Peyer's patch (tissue), 4 donors: ENCODE measurements around the gene ITIH4.

Experiments
- POLR2A ChIP-seq, 2 donors: fragments of 450-650 bp; IDR thresholded peaks; one replicate each; pipeline ENCODE4 v1.5.1; 2017; ENCODE audit warnings: antibody characterized with exemption in 2 of 2, mild to moderate bottlenecking in 2 of 2, moderate library complexity in 2 of 2
- TF ChIP-seq, protein P1 (sequence below), 6 experiments: fragments of 450-650 bp in 4 of 6; fragments of 200-600 bp in 2 of 6; sonication (generic) in 1 of 6; IDR thresholded peaks; one replicate each; pipeline ENCODE4 v1.5.1; 2017 to 2019; ENCODE audit warnings: antibody characterized with exemption in 6 of 6, mild to moderate bottlenecking in 3 of 6, moderate library complexity in 1 of 6

DNA sequence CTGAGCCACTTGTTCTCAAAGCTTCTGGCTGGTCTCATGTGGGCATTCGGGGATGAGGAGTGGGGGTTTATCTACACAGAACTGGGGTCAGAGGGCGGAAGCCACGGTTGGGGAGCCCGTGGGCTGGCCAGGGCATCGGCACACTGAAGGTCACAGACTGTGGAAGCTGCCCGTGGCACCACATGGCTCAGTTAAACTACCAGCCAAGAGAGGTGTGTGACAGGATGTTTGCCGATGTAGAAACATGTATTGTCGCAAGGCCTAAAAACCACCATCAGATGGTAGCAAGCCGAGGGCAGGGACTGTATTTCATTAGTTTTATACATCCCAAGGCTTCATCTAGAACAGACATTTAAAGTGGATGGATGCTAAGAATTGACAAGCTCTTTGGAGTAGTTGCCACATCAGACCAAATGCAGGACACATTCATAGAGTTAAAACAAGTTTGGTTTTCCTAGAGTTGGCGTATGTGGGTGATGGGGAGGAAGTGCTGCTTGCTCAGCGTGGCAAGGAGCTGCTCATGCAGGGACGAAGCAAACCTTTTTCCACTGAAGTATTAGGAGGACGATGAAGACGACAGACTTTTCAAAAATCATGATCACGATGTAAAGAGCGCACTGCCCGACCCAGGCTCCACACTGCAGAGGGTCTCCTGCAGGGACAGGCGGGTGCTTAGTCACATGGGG, 14.0 kb upstream of the ITIH4 start:
- TF ChIP-seq, protein P1, sequence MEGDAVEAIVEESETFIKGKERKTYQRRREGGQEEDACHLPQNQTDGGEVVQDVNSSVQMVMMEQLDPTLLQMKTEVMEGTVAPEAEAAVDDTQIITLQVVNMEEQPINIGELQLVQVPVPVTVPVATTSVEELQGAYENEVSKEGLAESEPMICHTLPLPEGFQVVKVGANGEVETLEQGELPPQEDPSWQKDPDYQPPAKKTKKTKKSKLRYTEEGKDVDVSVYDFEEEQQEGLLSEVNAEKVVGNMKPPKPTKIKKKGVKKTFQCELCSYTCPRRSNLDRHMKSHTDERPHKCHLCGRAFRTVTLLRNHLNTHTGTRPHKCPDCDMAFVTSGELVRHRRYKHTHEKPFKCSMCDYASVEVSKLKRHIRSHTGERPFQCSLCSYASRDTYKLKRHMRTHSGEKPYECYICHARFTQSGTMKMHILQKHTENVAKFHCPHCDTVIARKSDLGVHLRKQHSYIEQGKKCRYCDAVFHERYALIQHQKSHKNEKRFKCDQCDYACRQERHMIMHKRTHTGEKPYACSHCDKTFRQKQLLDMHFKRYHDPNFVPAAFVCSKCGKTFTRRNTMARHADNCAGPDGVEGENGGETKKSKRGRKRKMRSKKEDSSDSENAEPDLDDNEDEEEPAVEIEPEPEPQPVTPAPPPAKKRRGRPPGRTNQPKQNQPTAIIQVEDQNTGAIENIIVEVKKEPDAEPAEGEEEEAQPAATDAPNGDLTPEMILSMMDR (IDR thresholded peaks at IDR 0.05): no peak
- no peak for TF ChIP-seq POLR2A (IDR thresholded peaks at IDR 0.05)
